Sigmoid colon (tissue), 7 donors: ENCODE results near the gene PPCDC. TPM values are rescaled to one million over a fixed set of nuclear protein-coding genes. Genes with fewer than 3 reads are reported as not detected.

Experiments
- DNase-seq: peaks from one replicate; pipeline ENCODE4 v3.0.0-alpha.2; 2019
- H3K27ac ChIP-seq, 4 donors: fragments of 200-600 bp; sonication (generic); one replicate each; pipeline ENCODE4 v1.5.1; 2016 to 2019; ENCODE audit warnings: mild to moderate bottlenecking in 1 of 4
- H3K27me3 ChIP-seq, 3 donors: fragments of 200-600 bp; sonication (generic); one replicate each; pipeline ENCODE4 v1.5.1; 2019; ENCODE audit warnings: mild to moderate bottlenecking in 1 of 3
- H3K36me3 ChIP-seq, 4 donors: fragments of 200-600 bp; sonication (generic); one replicate each; pipeline ENCODE4 v1.5.1; 2016 to 2019
- H3K4me1 ChIP-seq, 4 donors: fragments of 200-600 bp; sonication (generic); one replicate each; pipeline ENCODE4 v1.5.1; 2017 to 2019
- H3K4me3 ChIP-seq, 4 donors: fragments of 200-600 bp; sonication (generic); one replicate each; pipeline ENCODE4 v1.5.1; 2017 to 2019; ENCODE audit warnings: mild to moderate bottlenecking in 2 of 4, moderate library complexity in 1 of 4
- H3K9me3 ChIP-seq, 4 donors: fragments of 200-600 bp in 3 of 4; sonication (generic) in 3 of 4; one replicate each; pipeline versions ENCODE4 v1.5.1 to v1.6.1; 2013 to 2019
- CTCF ChIP-seq, 4 experiments: fragments of 450-650 bp in 3 of 4; fragments of 200-600 bp in 1 of 4; IDR thresholded peaks; one replicate each; pipeline ENCODE4 v1.5.1; 2016 to 2019; ENCODE audit warnings: antibody characterized with exemption in 4 of 4, mild to moderate bottlenecking in 3 of 4, moderate library complexity in 2 of 4
- EP300 ChIP-seq, 4 donors: sonication (generic); formaldehyde crosslinking; IDR thresholded peaks; one replicate each; pipeline ENCODE4 v1.6.1; 2017; ENCODE audit warnings: antibody characterized with exemption in 4 of 4
- POLR2A ChIP-seq, 2 donors: fragments of 450-650 bp; IDR thresholded peaks; one replicate each; pipeline ENCODE4 v1.6.1; 2016; ENCODE audit warnings: antibody characterized with exemption in 2 of 2, mild to moderate bottlenecking in 2 of 2, moderate library complexity in 2 of 2
- POLR2AphosphoS5 ChIP-seq, 4 donors: sonication (generic); formaldehyde crosslinking; IDR thresholded peaks; one replicate each; pipeline ENCODE4 v1.6.1; 2017; ENCODE audit warnings: antibody characterized with exemption in 4 of 4
- WGBS, 2 donors: extraction: QIAGEN DNeasy Blood & Tissue Kit; methylation state at CpG; one replicate each; pipeline ENCODE4 v1.1.7; 2013; 5-methylcytosine and 5-hydroxymethylcytosine counted together
- intact Hi-C: fragments of 100-400 bp; cut with DNase I; formaldehyde crosslinking; loops from one replicate; pipeline ENCODE4 v1.15.1; 2023
- polyA plus RNA-seq, 3 donors: library from polyadenylated mRNA; stranded (reverse); fragments of 200-250 nt; gene quantifications; one replicate each; pipeline ENCODE4 v1.2.3, GENCODE V29; 2013
- total RNA-seq, 4 donors: library from RNA; depleted of rRNA; stranded (reverse); fragments of >200 nt; gene quantifications; one replicate each; pipeline ENCODE4 v1.1.0, GENCODE V29; 2016
- donor health status: healthy with polysubstance abuse.
- donor health status: Bipolar disorder and iron deficiency.
- donor health status: healthy.

Gene PPCDC
- total and polyA plus RNA-seq, 7 donors, result 7.9 to 37.0 (median 16.2) TPM

GRCh38 chr15:75030424-75030823 is 7.0 kb downstream of the PPCDC start:
- 93 to 95% methylated on average over 4 of the region's 4 CpGs for WGBS, 2 donors
- intact Hi-C loops, result no loop called here
- no peaks in the 10 kb centered on the region for H3K9me3 ChIP-seq
- peaks cover 0 to 26% (median 19%) of the 10 kb centered on the region in 4 donors for H3K4me1 ChIP-seq
- TF ChIP-seq POLR2A (IDR thresholded peaks at IDR 0.05) (no peak), EP300 (IDR thresholded peaks at IDR 0.05) (no peak), POLR2AphosphoS5 (IDR thresholded peaks at IDR 0.05) (no peak), CTCF (IDR thresholded peaks at IDR 0.05) (no peak)
- H3K27me3 ChIP-seq, result no peaks in the 10 kb centered on the region
- peak overlapping the region; percentile 68 to 76 (median 71) for H3K27ac ChIP-seq
- H3K4me3 ChIP-seq, result no peak overlapping the region
- H3K36me3 ChIP-seq, result no peaks in the 10 kb centered on the region
- no peak for DNase-seq

- 33 to 43% methylated on average over 4 of the region's 4 CpGs for WGBS, 2 donors
- intact Hi-C loops, result no loop called here
- no peak overlapping the region for H3K27ac ChIP-seq
Measured at GRCh38 chr15:75031848-75032247, 8.5 kb downstream of the PPCDC start.

GRCh38 chr15:75032395-75032794 is 9.0 kb downstream of the PPCDC start:
- no peak for DNase-seq
- no peaks in the 10 kb centered on the region for H3K9me3 ChIP-seq
- intact Hi-C loops, result no loop called here
- H3K4me3 ChIP-seq, result no peak overlapping the region
- H3K36me3 ChIP-seq, result no peaks in the 10 kb centered on the region
- no peak for TF ChIP-seq CTCF (IDR thresholded peaks at IDR 0.05)
- WGBS, 2 donors, result 82 to 91% methylated on average over 2 of the region's 2 CpGs
- H3K27ac ChIP-seq, result no peak overlapping the region
- H3K27me3 ChIP-seq, result no peaks in the 10 kb centered on the region
- H3K4me1 ChIP-seq, result peaks cover 0 to 23% (median 19%) of the 10 kb centered on the region in 4 donors

More at GRCh38 chr15:75031848-75032247, 8.5 kb downstream of the PPCDC start:
- TF ChIP-seq EP300 (IDR thresholded peaks at IDR 0.05) (no peak), POLR2AphosphoS5 (IDR thresholded peaks at IDR 0.05) (no peak), CTCF (IDR thresholded peaks at IDR 0.05) (no peak), POLR2A (IDR thresholded peaks at IDR 0.05) (no peak)
- no peak for DNase-seq
- no peaks in the 10 kb centered on the region for H3K36me3 ChIP-seq
- no peak overlapping the region for H3K4me3 ChIP-seq
- H3K9me3 ChIP-seq, result no peaks in the 10 kb centered on the region
- H3K4me1 ChIP-seq, result peaks cover 0 to 23% (median 19%) of the 10 kb centered on the region in 4 donors
- H3K27me3 ChIP-seq, result no peaks in the 10 kb centered on the region

- H3K27me3 ChIP-seq, result no peaks in the 10 kb centered on the region
- TF ChIP-seq CTCF (IDR thresholded peaks at IDR 0.05) (no peak), EP300 (IDR thresholded peaks at IDR 0.05) (no peak), POLR2AphosphoS5 (IDR thresholded peaks at IDR 0.05) (no peak), POLR2A (IDR thresholded peaks at IDR 0.05) (no peak)
- no peaks in the 10 kb centered on the region for H3K9me3 ChIP-seq
- no peak for DNase-seq
- H3K27ac ChIP-seq, result no peak overlapping the region
- H3K4me3 ChIP-seq, result no peak overlapping the region
- intact Hi-C loops, result no loop called here
- H3K36me3 ChIP-seq, result no peaks in the 10 kb centered on the region
- H3K4me1 ChIP-seq, result peaks cover 0 to 19% (median 19%) of the 10 kb centered on the region in 4 donors
- 75 to 88% methylated on average over 6 of the region's 6 CpGs for WGBS, 2 donors
Measured at GRCh38 chr15:75033809-75034208, 10.4 kb downstream of the PPCDC start.

GRCh38 chr15:75034615-75035014 is 11.2 kb downstream of the PPCDC start:
- intact Hi-C loops, result no loop called here
- H3K27me3 ChIP-seq, result no peaks in the 10 kb centered on the region
- H3K27ac ChIP-seq, result no peak overlapping the region
- H3K36me3 ChIP-seq, result no peaks in the 10 kb centered on the region
- peaks cover 0 to 11% (median 11%) of the 10 kb centered on the region in 4 donors for H3K4me1 ChIP-seq
- 87 to 95% methylated on average over 8 of the region's 8 CpGs for WGBS, 2 donors
- H3K4me3 ChIP-seq, result no peak overlapping the region
- no peak for TF ChIP-seq EP300 (IDR thresholded peaks at IDR 0.05)
- TF ChIP-seq POLR2A (IDR thresholded peaks at IDR 0.05), result no peak
- no peak for TF ChIP-seq CTCF (IDR thresholded peaks at IDR 0.05)
- no peak for TF ChIP-seq POLR2AphosphoS5 (IDR thresholded peaks at IDR 0.05)
- no peaks in the 10 kb centered on the region for H3K9me3 ChIP-seq
- DNase-seq, result no peak
